ENCODE measurements around the gene ZFP37. TPM values are rescaled to one million over a fixed set of nuclear protein-coding genes. Genes with fewer than 3 reads are reported as not detected.

The ZFP37 gene
- polyA plus RNA-seq, 1 experiment, result 1.7 TPM

DNA sequence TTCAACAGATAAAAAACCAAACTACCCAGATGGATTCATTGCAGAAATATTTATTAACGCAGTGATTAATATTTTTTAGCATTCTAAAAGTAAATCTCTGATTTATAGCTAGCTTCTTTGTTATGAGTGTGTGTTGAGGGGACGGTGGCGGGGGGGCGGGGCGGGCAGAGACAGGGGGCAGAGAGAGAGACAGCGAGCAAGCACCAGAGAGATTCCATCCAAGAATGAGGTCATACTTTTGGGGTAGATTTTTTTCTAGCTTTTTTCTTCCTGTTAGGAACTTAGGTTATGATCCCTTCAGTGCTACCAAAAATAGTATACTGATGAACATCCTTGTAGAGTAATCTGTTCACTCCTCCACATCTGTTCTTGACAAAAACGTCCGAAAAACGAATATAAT is 44.0 kb downstream of the ZFP37 start:
- POLR2A ChIA-PET, result no interaction called here
- Histone ChIP-seq H3K4me3 (ENCODE audit: low read depth, low read length) (peak overlapping the region; percentile 49; the same call in 1 of the 2 replicates), H3K9me3 (ENCODE audit: control insufficient read depth, insufficient read depth, low read length) (peaks cover 6% of the 10 kb centered on the region), H3K27me3 (ENCODE audit: control insufficient read depth, insufficient read depth, low read length) (peaks cover 4% of the 10 kb centered on the region), H3K27ac (ENCODE audit: low read depth, low read length) (no peak overlapping the region)
- TF ChIP-seq, protein P1, sequence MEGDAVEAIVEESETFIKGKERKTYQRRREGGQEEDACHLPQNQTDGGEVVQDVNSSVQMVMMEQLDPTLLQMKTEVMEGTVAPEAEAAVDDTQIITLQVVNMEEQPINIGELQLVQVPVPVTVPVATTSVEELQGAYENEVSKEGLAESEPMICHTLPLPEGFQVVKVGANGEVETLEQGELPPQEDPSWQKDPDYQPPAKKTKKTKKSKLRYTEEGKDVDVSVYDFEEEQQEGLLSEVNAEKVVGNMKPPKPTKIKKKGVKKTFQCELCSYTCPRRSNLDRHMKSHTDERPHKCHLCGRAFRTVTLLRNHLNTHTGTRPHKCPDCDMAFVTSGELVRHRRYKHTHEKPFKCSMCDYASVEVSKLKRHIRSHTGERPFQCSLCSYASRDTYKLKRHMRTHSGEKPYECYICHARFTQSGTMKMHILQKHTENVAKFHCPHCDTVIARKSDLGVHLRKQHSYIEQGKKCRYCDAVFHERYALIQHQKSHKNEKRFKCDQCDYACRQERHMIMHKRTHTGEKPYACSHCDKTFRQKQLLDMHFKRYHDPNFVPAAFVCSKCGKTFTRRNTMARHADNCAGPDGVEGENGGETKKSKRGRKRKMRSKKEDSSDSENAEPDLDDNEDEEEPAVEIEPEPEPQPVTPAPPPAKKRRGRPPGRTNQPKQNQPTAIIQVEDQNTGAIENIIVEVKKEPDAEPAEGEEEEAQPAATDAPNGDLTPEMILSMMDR (IDR thresholded peaks at IDR 0.05; ENCODE audit: low read depth, low read length), result no peak
- CTCF ChIA-PET, result no interaction called here
- no peak for DNase-seq (ENCODE audit: low read depth, low spot score)

DNA sequence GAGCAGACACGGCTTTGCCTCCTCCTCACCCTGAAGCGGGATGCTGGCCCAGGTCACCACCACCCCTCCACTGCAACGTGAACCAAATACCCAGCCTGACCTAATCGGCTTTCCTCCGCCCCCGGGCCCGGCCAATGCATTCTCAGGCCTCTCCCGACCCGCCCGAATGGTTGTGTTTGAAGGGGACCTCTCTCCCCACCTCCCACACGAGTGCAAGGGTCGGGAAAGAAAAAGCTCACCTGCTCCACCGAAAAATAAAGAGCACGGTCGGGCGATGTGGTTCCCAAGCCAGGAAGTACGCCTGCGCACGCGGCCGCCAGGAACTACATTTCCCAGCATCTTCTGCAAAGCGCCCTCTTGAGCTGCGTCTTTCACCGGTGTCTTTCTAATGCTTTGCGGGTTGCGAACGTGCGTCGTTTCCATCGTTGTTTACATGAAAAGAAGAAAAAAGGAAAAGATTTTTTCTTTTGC is 44.6 kb downstream of the ZFP37 start, which contains the start of gene ZNF883:
Gene ZNF883 (minus strand): TSS at position 282 of the 471 bp plus-strand sequence.
- peaks cover 6% of the 10 kb centered on the region for H3K9me3 ChIP-seq (ENCODE audit: control insufficient read depth, insufficient read depth, low read length)
- CTCF ChIA-PET, result interaction anchor here (0.5 kb wide), 1 partner anchor 915 kb away, joined by 3 read pairs; no protein-coding TSS in a partner anchor
- TF ChIP-seq, protein P1 (IDR thresholded peaks at IDR 0.05; ENCODE audit: low read depth, low read length), result peak; percentile 23
- H3K27ac ChIP-seq (ENCODE audit: low read depth, low read length), result no peak within 1 kb of the TSS
- peak within 1 kb of the TSS; percentile 49 for H3K4me3 ChIP-seq (ENCODE audit: low read depth, low read length)
- POLR2A ChIA-PET, result no interaction called here
- DNase-seq (ENCODE audit: low read depth, low spot score), result no peak
- peaks cover 4% of the 10 kb centered on the region for H3K27me3 ChIP-seq (ENCODE audit: control insufficient read depth, insufficient read depth, low read length)

DNA sequence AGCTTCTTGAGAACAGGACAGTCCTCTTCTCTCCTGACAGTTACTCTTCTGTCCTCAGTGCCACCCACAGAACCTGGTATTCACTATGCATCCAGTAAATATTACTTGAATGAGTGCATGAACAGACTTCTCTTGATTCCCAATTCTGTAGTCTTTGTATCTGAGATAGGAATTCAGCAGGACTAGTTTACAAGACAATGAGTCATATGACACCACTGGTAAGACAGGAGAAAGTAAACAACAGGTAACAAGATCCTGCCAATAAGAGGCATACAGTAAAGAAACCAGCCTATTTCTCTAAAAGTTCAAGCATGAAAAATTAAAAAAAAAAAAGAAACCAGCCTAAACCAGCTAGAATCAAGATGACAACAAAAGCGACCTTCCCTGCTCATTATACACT is 50.7 kb downstream of the ZFP37 start:
- H3K27me3 ChIP-seq (ENCODE audit: control insufficient read depth, insufficient read depth, low read length), result no peaks in the 10 kb centered on the region
- no peaks in the 10 kb centered on the region for H3K9me3 ChIP-seq (ENCODE audit: control insufficient read depth, insufficient read depth, low read length)
- no peak overlapping the region for H3K4me3 ChIP-seq (ENCODE audit: low read depth, low read length)
- POLR2A ChIA-PET, result no interaction called here
- TF ChIP-seq, protein P1 (IDR thresholded peaks at IDR 0.05; ENCODE audit: low read depth, low read length), result no peak
- H3K27ac ChIP-seq (ENCODE audit: low read depth, low read length), result no peak overlapping the region
- CTCF ChIA-PET, result no interaction called here
- no peak for DNase-seq (ENCODE audit: low read depth, low spot score)

DNA sequence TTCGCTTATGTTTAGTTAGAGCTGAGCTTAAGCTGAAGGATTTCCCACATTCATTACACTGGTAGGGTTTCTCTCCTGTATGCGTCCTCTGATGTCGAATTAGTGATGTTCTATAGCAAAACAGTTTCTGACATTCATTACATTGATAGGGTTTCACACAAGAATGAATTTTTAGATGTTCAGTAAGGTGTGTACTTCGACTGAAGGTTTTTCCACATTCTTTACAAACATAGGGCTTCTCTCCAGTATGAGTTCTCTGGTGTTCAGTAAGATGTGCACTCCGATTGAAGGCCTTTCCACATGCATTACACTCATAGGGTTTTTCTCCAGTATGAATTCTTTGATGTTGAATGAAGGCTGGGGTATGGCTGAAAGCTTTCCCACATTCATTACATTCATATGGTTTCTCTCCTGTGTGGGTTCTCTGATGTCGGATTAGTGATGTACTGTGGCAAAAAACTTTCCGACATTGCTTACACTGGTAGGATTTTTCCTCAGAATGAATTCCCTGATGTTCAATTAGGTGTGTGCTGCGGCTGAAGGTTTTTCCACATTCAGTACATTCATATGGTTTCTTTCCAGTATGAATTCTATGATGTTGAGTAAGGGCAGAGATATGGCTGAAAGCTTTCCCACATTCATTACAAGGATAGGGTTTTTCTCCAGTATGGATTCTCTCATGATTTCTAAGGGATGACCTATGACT is 59.1 kb downstream of the ZFP37 start:
- ChIA-PET POLR2A (no interaction called here), CTCF (no interaction called here)
- H3K4me3 ChIP-seq (ENCODE audit: low read depth, low read length), result no peak overlapping the region
- H3K27ac ChIP-seq (ENCODE audit: low read depth, low read length), result no peak overlapping the region
- TF ChIP-seq, protein P1 (IDR thresholded peaks at IDR 0.05; ENCODE audit: low read depth, low read length), result no peak
- DNase-seq (ENCODE audit: low read depth, low spot score), result no peak
- peaks cover 27% of the 10 kb centered on the region for H3K9me3 ChIP-seq (ENCODE audit: control insufficient read depth, insufficient read depth, low read length)
- H3K27me3 ChIP-seq (ENCODE audit: control insufficient read depth, insufficient read depth, low read length), result no peaks in the 10 kb centered on the region

Other genes with a start within 250 kb of the ZFP37 start
- gene SLC46A2, start 165.8 kb downstream of the ZFP37 start, polyA plus RNA-seq (2011; rRNA removed), result not detected in 2 replicates
- 1.3 and 1.5 TPM in 2 replicates for gene ZNF883, start 44.5 kb downstream of the ZFP37 start, polyA plus RNA-seq (2011; rRNA removed)
- 6.6 and 6.7 TPM in 2 replicates for gene SLC31A2, start 94.3 kb upstream of the ZFP37 start, polyA plus RNA-seq (2011; rRNA removed)
- 27.8 and 28.5 TPM in 2 replicates for gene FKBP15, start 164.6 kb upstream of the ZFP37 start, polyA plus RNA-seq (2011; rRNA removed)
- gene SLC31A1, start 164.8 kb upstream of the ZFP37 start, polyA plus RNA-seq (2011; rRNA removed), result 34.6 and 38.4 TPM in 2 replicates
- gene CDC26, start 218.8 kb upstream of the ZFP37 start, polyA plus RNA-seq (2011; rRNA removed), result 38.0 and 52.6 TPM in 2 replicates
- 20.1 and 20.9 TPM in 2 replicates for gene PRPF4, start 218.9 kb upstream of the ZFP37 start, polyA plus RNA-seq (2011; rRNA removed)
- not detected in 2 replicates for gene RNF183, start 246.7 kb upstream of the ZFP37 start, polyA plus RNA-seq (2011; rRNA removed)

All from AG04450 (cell line).